NCI-H460 (cell line): ENCODE measurements around the gene NUP160. TPM values are rescaled to one million over a fixed set of nuclear protein-coding genes. Genes with fewer than 3 reads are reported as not detected.
"Not testable (repeated sequence)": the region's sequence is repeated elsewhere in the genome, so short reads cannot be mapped to it uniquely, and the experiment has no call there.

Experiments used
- DNase-seq: peaks from one replicate; pipeline ENCODE4 v3.0.0-alpha.2; 2016; ENCODE audit warnings: low read depth; ENCODE audit errors: extremely low read depth
- polyA plus RNA-seq: library from polyadenylated mRNA; depleted of rRNA; stranded (reverse); fragments of >200 nt; gene quantifications from 2 replicates; pipeline ENCODE4 v1.2.3, GENCODE V29; 2014; cell fraction: nucleus; rRNA removed
- total RNA-seq: library from RNA; depleted of rRNA; stranded (reverse); fragments of >200 nt; shearing (Covaris generic); gene quantifications from 2 replicates; pipeline ENCODE4 v1.2.3, GENCODE V29; 2014; rRNA removed

The NUP160 gene, protein sequence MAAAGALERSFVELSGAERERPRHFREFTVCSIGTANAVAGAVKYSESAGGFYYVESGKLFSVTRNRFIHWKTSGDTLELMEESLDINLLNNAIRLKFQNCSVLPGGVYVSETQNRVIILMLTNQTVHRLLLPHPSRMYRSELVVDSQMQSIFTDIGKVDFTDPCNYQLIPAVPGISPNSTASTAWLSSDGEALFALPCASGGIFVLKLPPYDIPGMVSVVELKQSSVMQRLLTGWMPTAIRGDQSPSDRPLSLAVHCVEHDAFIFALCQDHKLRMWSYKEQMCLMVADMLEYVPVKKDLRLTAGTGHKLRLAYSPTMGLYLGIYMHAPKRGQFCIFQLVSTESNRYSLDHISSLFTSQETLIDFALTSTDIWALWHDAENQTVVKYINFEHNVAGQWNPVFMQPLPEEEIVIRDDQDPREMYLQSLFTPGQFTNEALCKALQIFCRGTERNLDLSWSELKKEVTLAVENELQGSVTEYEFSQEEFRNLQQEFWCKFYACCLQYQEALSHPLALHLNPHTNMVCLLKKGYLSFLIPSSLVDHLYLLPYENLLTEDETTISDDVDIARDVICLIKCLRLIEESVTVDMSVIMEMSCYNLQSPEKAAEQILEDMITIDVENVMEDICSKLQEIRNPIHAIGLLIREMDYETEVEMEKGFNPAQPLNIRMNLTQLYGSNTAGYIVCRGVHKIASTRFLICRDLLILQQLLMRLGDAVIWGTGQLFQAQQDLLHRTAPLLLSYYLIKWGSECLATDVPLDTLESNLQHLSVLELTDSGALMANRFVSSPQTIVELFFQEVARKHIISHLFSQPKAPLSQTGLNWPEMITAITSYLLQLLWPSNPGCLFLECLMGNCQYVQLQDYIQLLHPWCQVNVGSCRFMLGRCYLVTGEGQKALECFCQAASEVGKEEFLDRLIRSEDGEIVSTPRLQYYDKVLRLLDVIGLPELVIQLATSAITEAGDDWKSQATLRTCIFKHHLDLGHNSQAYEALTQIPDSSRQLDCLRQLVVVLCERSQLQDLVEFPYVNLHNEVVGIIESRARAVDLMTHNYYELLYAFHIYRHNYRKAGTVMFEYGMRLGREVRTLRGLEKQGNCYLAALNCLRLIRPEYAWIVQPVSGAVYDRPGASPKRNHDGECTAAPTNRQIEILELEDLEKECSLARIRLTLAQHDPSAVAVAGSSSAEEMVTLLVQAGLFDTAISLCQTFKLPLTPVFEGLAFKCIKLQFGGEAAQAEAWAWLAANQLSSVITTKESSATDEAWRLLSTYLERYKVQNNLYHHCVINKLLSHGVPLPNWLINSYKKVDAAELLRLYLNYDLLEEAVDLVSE (N-terminal part only)
- total RNA-seq = 28.0 and 35.6 TPM in 2 replicates
- polyA plus RNA-seq = 40.2 and 51.8 TPM in 2 replicates

DNA sequence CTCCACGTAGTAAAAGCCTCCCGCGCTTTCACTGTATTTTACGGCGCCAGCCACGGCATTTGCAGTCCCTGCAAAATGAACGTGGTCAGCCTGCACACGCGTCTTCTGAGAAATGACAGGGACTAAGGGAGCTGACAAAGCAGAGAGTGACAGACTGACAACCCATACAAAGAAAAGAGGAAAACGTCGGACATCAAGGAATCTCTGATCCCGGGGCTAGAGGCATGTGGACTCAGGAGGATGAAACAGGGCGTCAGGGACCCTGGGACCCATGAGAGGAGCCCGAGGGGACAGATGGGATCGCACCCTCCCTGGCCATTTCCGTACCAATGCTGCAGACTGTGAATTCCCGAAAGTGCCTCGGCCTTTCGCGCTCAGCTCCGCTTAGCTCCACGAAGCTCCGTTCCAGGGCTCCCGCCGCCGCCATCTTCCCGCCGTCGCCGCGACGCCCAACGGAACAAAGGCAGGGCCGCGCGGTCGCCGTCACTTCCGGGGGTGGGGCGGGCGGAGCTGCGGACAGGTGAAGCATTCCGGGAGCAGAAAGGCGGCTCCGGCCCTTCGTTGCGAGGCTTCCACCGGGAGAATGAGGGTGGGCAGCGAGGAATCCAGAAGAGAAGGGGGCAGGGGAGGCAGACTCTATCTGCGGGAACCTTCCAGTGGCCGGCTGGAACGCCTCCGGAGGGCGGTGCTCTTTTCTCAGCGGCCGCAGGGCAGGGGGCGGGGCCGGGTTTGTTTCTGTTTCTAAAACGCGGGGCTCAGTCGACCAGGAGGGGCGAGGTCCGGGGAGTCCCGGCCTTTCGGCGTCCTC lies at the start of gene NUP160:
Gene NUP160 (minus strand): TSS at position 459 of the 808 bp plus-strand sequence. CDS start 32 bp downstream, at position 427.
- DNase-seq = peak; percentile 29

DNA sequence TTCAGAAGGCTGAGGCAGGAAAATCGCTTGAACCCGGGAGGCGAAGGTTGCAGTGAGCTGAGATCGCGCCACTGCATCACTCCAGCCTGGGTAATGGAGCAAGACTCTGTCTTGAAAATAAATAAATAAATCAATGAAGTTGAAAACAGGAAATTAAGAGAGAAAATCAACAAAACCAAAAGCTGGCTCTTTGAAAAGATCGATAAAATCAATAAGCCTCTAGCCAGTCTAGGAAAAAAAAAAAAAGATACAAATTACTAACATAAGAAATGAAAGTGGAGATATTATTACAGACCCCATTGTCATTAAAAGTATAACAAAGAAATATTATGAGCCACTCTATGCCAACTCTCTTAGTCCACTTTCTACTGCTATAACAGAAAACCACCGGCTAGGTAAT lies 48.0 kb upstream of the NUP160 start:
- DNase-seq = no peak

DNA sequence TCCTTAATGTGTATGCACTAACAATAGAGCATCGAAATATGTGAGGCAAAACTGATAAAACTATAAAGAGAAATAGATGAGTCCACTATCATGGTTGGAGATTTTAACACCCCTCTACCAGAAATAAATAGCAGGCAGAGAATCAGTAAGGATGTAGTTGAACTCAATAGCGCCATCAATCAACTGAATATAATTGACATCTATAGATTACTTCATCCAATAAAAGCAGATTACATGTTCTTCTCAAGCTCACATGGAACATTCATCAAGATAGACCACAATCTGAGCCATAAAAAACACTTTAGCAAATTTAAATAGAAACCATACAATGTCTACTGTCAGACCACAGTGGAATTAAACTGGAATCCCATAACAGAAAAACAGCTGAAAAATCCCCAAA lies 46.9 kb upstream of the NUP160 start:
- DNase-seq = no peak

DNA sequence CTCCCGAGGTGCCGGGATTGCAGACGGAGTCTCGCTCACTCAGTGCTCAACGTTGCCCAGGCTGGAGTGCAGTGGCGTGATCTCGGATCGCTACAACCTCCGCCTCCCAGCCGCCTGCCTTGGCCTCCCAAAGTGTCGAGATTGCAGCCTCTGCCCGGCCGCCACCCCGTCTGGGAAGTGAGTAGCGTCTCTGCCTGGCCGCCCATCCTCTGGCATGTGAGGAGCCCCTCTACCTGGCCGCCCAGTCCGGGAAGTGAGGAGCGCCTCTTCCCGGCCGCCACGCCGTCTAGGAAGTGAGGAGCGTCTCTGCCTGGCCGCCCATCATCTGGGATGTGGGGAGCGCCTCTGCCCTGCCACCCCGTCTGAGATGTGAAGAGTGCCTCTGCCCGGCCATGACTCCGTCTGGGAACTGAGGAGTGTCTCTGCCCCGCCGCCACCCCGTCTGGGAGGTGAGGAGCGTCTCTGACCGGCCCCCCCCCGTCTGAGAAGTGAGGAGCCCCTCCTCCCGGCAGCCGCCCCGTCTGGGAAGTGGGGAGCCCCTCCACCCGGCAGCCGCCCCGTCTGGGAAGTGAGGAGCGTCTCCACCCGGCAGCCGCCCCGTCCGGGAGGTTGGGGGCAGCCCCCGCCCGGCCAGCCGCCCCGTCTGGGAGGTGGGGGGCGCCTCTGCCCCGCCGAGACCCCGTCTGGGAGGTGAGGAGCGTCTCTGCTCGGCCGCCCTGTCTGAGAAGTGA lies 44.6 kb upstream of the NUP160 start:
- not testable (repeated sequence) for DNase-seq

DNA sequence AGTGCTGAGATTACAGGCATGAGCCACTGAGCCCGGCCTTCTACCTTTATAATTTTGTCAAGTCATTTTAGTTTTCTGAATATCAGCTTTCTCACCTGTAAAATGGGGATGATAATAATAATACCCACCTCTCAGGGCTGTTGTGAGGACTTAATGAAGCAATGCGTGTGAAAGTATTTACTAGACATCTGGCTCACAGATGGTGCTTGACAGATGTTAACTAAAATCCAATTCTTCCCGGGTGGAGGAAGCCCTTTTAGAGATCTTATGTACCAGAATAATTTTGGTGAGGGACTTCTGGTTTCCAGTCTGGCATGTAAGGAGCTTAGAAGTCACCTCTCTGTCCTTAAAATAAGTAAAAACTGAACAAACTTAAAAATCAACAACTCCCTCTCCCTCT lies 43.7 kb upstream of the NUP160 start:
- no peak for DNase-seq

DNA sequence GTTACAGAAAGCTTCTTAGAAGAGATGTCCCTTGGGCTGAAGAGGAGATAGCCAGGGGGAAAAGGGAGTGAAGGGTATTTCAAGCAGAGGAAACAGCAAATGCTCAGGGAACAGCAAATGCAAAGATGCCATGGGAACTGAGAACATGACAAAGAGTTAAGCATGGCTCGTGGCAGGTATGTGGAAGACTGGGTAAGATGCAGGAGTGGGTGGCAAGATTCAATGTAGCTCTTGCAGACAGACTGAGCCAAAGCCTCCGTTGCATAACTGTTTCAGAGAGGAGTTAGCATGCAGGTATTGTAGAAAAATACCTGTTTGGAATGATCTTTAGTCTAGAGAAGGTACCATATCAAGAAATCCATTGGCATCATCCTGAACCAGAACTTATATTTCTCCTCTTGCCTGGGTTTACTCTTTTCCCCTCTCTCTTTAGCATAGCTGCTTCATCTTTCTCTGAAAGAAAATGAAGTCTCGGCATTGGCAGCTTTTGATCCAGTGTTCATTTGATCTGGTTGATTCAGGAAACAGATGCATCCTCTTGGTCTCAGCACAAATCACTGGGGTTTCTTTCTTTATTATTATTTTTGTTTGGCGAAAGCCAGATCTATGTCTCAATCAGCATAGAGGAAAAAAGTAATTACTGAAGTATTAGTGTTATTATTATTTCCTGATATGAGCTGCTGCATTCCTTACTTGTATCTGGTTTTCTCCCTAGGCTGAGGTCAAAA lies 41.7 kb upstream of the NUP160 start:
- DNase-seq = no peak

DNA sequence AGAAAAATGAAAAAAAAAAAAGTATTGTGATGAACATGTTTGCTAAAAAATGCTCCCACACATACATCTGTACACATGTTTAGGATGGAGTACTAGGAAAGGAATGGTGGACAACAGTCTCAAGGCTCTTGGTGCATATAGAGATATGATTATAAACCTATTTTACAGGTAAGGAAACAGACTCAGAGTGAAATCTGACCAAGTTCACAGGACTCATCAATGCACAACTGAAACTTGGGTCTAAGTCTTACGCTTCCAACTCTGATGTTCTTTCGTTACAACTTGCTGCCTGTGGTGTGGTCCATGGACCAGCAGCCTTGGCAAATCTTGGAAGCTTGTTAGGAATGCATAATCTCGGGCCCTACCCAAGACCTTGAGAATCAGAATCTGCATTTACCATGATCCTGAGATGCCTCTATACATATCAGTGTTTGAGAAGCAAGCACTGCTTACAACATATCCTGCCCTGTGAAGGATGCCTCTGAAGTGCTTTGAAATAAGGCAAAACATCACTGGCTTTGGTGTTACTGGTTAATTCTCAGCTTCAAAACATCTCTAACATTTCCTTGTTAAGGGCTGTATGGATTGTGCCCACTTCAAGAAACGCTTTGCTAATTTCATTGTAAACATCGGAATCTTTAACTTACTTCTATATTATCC lies 39.9 kb upstream of the NUP160 start:
- DNase-seq = no peak

DNA sequence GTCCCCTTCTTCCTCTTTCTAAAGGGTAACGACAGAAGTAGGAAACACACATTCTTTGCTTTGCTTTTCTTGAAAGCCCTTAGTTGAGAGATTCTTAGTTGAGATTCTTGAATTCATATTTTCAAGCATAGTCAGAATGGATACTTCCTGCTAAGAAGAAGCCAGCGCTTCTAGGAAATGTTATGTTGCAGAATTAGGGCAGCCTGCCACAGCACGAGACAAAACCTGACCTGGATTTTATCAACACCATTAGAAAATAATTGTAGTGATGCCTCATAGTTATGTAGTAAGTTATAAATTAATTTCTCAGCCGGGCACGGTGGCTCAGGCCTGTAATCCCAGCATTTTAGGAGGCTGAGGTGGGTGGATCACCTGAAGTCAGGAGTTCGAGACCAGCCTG lies 37.9 kb upstream of the NUP160 start:
- DNase-seq = no peak

DNA sequence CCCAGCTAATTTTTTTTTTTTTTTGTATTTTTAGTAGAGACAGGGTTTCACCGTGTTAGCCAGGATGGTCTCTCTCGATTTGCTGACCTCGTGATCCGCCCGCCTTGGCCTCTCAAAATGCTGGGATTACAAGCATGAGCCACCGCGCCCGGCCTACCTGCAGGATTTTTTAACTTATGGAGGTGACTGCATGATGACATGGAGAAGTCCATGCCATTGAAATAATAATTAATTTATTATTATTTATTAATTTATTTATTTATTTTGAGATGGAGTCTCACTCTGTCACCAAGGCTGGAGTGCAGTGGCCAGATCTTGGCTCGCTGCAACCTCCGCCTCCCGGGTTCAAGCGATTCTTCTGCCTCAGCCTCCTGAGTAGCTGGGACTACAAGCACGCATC lies 34.3 kb upstream of the NUP160 start:
- DNase-seq = not testable (repeated sequence)

DNA sequence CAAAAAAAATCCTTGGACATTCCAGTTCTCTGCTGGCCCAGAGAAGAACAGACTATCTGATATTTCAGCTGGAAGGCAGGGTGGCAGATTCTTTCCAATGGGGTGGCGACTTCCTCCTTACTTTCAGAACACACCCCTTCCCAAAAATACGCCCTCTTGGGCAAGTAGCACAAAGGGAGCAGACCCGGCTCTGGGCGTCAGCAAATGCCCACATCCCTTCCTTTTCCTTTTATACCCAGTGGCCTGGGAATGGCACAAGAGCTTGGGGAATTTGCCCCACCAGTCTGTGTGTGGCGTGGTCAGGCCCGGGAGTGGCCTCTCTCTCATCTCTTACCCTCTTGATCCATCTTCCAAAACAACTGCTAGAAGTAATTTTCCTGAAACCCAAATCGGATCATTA lies 33.0 kb upstream of the NUP160 start:
- DNase-seq = no peak

DNA sequence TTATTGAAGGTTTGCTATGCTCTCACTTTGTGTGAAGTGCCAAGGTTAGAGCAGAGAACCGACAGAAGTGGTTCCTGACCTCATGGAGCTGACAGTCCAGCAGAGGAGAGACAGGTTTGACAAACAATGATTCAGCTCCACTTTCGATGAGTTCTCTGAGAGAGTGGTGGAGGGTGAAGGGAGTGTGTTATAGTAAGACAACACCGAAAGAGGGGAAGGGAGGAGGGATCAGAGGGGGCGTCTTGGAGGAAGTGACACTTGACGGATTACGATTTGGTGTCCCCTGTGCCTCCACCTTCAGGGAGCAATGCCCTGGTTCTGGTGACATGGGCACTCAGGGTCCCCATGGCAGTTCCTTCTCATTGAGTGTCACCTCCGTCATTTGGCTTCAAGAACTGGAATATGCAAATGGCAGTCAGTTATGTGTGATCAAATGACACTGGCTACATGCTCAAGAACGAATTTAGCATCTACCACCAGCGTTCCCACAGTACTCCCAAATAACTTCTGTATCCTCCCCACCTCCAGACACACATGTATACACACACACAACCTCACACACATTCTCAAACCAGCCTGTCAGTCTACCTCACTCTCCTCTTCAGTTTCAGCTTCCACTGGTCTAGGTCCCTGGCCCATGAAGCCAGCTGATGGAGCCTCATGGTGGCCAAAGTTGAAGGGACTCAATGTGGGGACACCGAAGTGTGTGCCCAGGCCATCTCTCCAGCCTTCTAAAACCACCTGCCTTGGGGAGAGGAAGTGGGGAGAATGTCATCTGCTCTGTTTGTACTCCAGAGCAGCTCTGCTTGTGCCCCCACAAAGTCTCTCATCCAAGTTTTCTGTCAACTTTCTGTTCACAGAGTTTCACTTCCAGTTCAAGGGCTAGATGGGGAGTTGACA lies 31.4 kb upstream of the NUP160 start:
- no peak for DNase-seq

DNA sequence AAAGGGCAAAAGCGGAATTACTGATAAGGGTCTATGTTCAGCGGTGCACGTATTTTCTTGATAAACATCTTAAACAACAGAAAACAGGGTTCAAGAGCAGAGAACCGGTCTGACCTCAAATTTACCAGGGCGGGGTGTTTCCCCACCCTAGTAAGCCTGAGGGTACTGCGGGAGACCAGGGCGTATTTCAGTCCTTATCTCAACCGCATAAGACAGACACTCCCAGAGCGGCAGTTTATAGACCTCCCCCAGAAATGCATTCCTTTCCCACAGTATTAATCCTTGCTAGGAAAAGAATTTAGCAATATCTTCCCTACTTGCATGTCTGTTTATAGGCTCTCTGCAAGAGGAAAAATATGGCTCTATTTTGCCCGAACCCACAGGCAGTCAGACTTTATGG lies 27.7 kb upstream of the NUP160 start:
- not testable (repeated sequence) for DNase-seq

DNA sequence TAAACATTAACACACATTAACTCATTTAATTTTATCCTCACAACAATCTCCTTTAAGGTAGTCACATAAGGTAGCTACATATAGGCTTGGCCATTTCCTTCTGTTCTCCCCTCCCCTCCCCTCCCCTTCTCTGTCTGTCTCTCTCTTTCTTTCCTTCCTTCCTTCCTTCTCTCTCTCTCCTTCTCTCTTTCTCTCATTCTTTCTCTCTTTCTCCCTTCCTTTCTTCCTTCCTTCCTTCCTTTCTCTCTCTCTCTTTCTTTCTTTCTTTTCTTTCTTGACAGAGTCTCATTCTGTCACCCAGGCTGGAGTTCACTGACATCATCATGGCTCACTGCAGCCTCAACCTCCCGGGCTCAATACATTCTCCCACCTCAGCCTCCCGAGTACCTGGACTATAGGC lies 22.3 kb upstream of the NUP160 start:
- no peak for DNase-seq

DNA sequence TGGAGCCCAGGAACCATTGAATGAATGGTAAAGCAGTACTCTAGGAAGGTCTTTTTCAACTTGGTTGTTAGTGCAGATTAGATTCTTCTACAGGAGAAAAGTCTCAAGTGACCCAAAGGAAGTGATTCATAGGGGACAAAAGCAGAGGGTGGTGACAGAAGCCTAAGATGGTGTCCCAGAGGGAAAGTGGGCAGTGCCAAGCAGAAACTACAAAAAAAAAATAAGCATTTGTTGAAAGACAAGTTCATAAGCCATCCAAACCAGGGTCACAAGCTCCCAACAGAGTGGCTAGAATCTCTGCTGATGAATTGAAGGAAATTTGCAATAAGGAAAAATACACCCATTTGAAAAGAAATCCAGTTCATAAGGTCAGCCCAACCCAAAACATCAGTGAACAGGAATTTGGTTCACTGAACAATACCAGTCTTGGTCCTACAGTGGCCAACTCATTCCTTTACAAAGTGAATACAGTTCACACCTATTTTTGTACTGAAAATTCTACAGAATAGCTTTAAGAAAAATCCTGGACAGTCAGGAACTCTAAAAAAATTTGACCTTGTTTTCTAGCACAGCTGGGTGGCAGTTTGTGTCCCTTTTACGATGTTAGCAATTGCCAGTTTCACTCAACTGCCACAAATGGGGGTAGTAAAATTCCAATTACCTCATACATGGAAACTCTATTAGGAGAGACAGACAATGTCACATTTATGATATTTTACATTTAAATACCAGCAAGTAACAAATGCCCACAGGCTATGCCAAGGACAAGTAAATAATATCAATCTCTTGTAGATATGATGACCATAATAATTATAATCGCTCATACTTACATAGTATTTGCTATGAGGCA lies 21.6 kb upstream of the NUP160 start:
- no peak for DNase-seq

DNA sequence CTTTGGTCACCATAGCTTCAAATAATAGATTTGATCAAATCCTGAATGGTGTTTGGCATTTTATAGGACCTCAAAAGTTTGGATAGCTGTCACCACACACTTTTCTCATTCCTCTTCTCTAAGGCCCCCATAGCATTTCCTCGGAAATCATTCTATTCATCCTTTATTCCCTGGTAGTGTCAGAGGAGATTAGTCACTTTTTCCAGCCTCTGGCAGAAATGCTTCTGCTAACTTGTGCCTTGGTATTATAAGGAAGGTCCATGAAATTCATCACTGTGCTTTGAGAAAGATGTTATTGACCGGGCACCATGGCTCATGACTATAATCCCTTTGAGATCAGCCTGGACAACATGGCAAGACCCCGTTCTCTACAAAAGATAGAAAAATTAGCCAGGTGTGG lies 19.7 kb upstream of the NUP160 start:
- no peak for DNase-seq

DNA sequence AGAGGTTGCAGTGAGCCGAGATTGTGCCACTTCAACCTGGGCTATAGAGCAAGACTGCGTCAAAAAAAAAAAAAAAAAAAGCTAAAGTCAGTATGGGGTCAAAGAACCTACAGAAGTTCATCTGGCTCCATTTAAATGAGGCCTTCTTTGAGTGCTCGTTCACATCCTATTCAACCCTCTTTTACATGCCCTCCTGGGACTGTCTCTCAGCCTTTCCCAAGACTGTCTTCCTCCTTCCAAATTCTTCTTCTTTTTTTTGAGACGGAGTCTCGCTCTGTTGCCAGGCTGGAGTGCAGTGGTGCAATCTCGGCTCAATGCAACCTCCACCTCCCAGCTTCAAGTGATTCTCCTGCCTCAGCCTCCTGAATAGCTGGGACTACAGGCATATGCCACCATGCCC lies 18.7 kb upstream of the NUP160 start:
- DNase-seq = not testable (repeated sequence)
